Esophagus squamous epithelium (tissue), 5 donors: ENCODE data around the gene TAGLN3. TPM values are rescaled to one million over a fixed set of nuclear protein-coding genes. Genes with fewer than 3 reads are reported as not detected.

Experiments used
- DNase-seq: peaks from one replicate; lab custom pipeline; 2025; lab: John Stamatoyannopoulos, UW
- H3K27ac ChIP-seq, 4 donors: fragments of 200-600 bp; sonication (generic); one replicate each; pipeline ENCODE4 v1.5.1; 2016 to 2019; ENCODE audit warnings: mild to moderate bottlenecking in 1 of 4
- H3K27me3 ChIP-seq, 4 donors: fragments of 200-600 bp; sonication (generic); 1 replicate in 3 of 4; 2 replicates in 1 of 4; pipeline versions ENCODE4 v1.5.1 to v1.6.0; 2017 to 2021; ENCODE audit warnings: antibody characterized with exemption in 1 of 4
- H3K36me3 ChIP-seq, 3 donors: fragments of 200-600 bp; sonication (generic); one replicate each; pipeline ENCODE4 v1.5.1; 2016 to 2019
- H3K4me1 ChIP-seq, 3 donors: fragments of 200-600 bp; sonication (generic); one replicate each; pipeline ENCODE4 v1.5.1; 2017 to 2019
- H3K4me3 ChIP-seq, 4 donors: fragments of 200-600 bp; sonication (generic); 1 replicate in 3 of 4; 2 replicates in 1 of 4; pipeline ENCODE4 v1.5.1; 2016 to 2019; ENCODE audit warnings: mild to moderate bottlenecking in 2 of 4, moderate library complexity in 1 of 4
- H3K9me3 ChIP-seq, 3 donors: fragments of 200-600 bp; sonication (generic); one replicate each; pipeline ENCODE4 v1.5.1; 2016 to 2019
- CTCF ChIP-seq, 6 experiments: fragments of 450-650 bp in 4 of 6; fragments of 200-600 bp in 2 of 6; sonication (generic) in 2 of 6; IDR thresholded peaks; one replicate each; pipeline ENCODE4 v1.5.1; 2016 to 2019; ENCODE audit warnings: antibody characterized with exemption in 6 of 6, mild to moderate bottlenecking in 4 of 6, moderate library complexity in 4 of 6
- POLR2A ChIP-seq, 4 donors: fragments of 450-650 bp; IDR thresholded peaks; one replicate each; pipeline ENCODE4 v1.6.1; 2017; ENCODE audit warnings: antibody characterized with exemption in 4 of 4, mild to moderate bottlenecking in 4 of 4, moderate library complexity in 3 of 4
- WGBS, 2 donors: methylation state at CpG; one replicate each; pipeline ENCODE4 v1.1.5; 2018; 5-methylcytosine and 5-hydroxymethylcytosine counted together
- intact Hi-C: fragments of 100-400 bp; cut with DNase I; formaldehyde crosslinking; loops from one replicate; pipeline ENCODE4 v1.15.0; 2022
- total RNA-seq, 4 donors: library from RNA; depleted of rRNA; stranded (reverse); fragments of >200 nt; gene quantifications; one replicate each; pipeline ENCODE4 v1.1.0, GENCODE V29; 2016
- donor health status: DM: yes; HTN: yes; CAD: no.

Gene TAGLN3
- total RNA-seq, result not detected

GRCh38 chr3:111998636-111999483 is at the start of gene TAGLN3:
Gene TAGLN3, plus strand, starts transcription at chr3:111998922. Its CDS starts 501 bp downstream, at chr3:111999423.
- H3K9me3 ChIP-seq, result no peaks in the 10 kb centered on the region
- intact Hi-C loops, result no loop called here
- TF ChIP-seq CTCF (IDR thresholded peaks at IDR 0.05), result no peak
- no peak for TF ChIP-seq POLR2A (IDR thresholded peaks at IDR 0.05)
- peak within 1 kb of the TSS; percentile 13 to 61 (median 41) for H3K4me3 ChIP-seq
- H3K4me1 ChIP-seq, result peaks cover 6 to 20% (median 10%) of the 10 kb centered on the region in 3 donors
- peaks cover 0 to under 1% (median 0%) of the 10 kb centered on the region in 3 donors for H3K36me3 ChIP-seq
- no peak for DNase-seq
- peaks cover 0 to 39% (median 0%) of the 10 kb centered on the region in 4 donors for H3K27me3 ChIP-seq
- H3K27ac ChIP-seq, result no peak within 1 kb of the TSS
- WGBS, 2 donors, result 5 to 9% methylated on average over 22 of the region's 30 CpGs

GRCh38 chr3:111949712-111950111 is 49.0 kb upstream of the TAGLN3 start:
- peaks cover 0 to 12% (median 3%) of the 10 kb centered on the region in 3 donors for H3K4me1 ChIP-seq
- intact Hi-C loops, result no loop called here
- 78 to 92% methylated on average over 3 of the region's 3 CpGs for WGBS, 2 donors

GRCh38 chr3:111951032-111951431 is 47.7 kb upstream of the TAGLN3 start:
- TF ChIP-seq POLR2A (IDR thresholded peaks at IDR 0.05), result no peak
- no peak for TF ChIP-seq CTCF (IDR thresholded peaks at IDR 0.05)
- Histone ChIP-seq H3K27me3 (no peaks in the 10 kb centered on the region), H3K9me3 (no peaks in the 10 kb centered on the region), H3K27ac (no peak overlapping the region), H3K36me3 (peaks cover 0 to 24% (median 4%) of the 10 kb centered on the region in 3 donors), H3K4me3 (no peak overlapping the region), H3K4me1 (peaks cover 0 to 13% (median 3%) of the 10 kb centered on the region in 3 donors)
- intact Hi-C loops, result no loop called here
- WGBS, 2 donors, result 86 to 88% methylated on average over 2 of the region's 2 CpGs
- no peak for DNase-seq

More at GRCh38 chr3:111949712-111950111, 49.0 kb upstream of the TAGLN3 start:
- Histone ChIP-seq H3K9me3 (no peaks in the 10 kb centered on the region), H3K4me3 (no peak overlapping the region), H3K27ac (no peak overlapping the region), H3K27me3 (no peaks in the 10 kb centered on the region), H3K36me3 (peaks cover 0 to 21% (median 4%) of the 10 kb centered on the region in 3 donors)
- DNase-seq, result no peak
- no peak for TF ChIP-seq CTCF (IDR thresholded peaks at IDR 0.05)
- TF ChIP-seq POLR2A (IDR thresholded peaks at IDR 0.05), result no peak

- H3K27me3 ChIP-seq, result no peaks in the 10 kb centered on the region
- intact Hi-C loops, result no loop called here
- no peaks in the 10 kb centered on the region for H3K9me3 ChIP-seq
- H3K4me3 ChIP-seq, result no peak overlapping the region
- H3K27ac ChIP-seq, result no peak overlapping the region
- peaks cover 0 to 9% (median 3%) of the 10 kb centered on the region in 3 donors for H3K4me1 ChIP-seq
- no peak for DNase-seq
- TF ChIP-seq CTCF (IDR thresholded peaks at IDR 0.05) (no peak), POLR2A (IDR thresholded peaks at IDR 0.05) (no peak)
- peaks cover 0 to 24% (median 4%) of the 10 kb centered on the region in 3 donors for H3K36me3 ChIP-seq
- 88 to 94% methylated on average over 5 of the region's 5 CpGs for WGBS, 2 donors
Observed at GRCh38 chr3:111952086-111952485, 46.6 kb upstream of the TAGLN3 start.

- intact Hi-C loops, result no loop called here
- 86 to 94% methylated on average over 6 of the region's 6 CpGs for WGBS, 2 donors
Observed at GRCh38 chr3:111952866-111953450, 45.8 kb upstream of the TAGLN3 start.

More at GRCh38 chr3:111952866-111953450, 45.8 kb upstream of the TAGLN3 start:
- no peaks in the 10 kb centered on the region for H3K27me3 ChIP-seq
- peaks cover 0 to 24% (median 4%) of the 10 kb centered on the region in 3 donors for H3K36me3 ChIP-seq
- TF ChIP-seq POLR2A (IDR thresholded peaks at IDR 0.05) (no peak), CTCF (IDR thresholded peaks at IDR 0.05) (no peak)
- H3K4me3 ChIP-seq, result no peak overlapping the region
- no peaks in the 10 kb centered on the region for H3K9me3 ChIP-seq
- H3K27ac ChIP-seq, result no peak overlapping the region
- no peak for DNase-seq
- H3K4me1 ChIP-seq, result peaks cover 0 to 8% (median 0%) of the 10 kb centered on the region in 3 donors
